ENCODE results near the gene XPO6.

DNA sequence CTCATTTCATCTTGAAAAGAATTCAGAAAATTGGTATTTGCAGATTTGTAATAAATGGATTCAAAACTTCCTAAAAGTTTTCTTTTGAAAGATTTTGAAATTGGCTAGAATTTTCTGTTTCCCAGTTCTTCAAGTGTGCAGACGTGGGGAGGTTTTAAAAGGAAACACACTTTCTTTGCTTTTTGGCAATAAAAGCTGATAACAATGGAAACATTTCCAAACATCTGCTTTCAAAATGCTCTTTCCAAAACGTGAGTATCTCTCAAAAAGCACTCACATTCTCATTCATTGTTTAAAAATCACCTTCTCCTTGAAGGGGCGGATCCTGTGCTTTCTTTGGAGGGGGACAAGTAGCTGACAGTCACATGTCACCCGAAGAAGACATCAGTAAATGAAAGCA is 139.7 kb downstream of the XPO6 start:
- TF ChIP-seq, protein P1, sequence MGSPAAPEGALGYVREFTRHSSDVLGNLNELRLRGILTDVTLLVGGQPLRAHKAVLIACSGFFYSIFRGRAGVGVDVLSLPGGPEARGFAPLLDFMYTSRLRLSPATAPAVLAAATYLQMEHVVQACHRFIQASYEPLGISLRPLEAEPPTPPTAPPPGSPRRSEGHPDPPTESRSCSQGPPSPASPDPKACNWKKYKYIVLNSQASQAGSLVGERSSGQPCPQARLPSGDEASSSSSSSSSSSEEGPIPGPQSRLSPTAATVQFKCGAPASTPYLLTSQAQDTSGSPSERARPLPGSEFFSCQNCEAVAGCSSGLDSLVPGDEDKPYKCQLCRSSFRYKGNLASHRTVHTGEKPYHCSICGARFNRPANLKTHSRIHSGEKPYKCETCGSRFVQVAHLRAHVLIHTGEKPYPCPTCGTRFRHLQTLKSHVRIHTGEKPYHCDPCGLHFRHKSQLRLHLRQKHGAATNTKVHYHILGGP (tag by site-specific recombination; IDR thresholded peaks at IDR 0.05): no peak
- TF ChIP-seq, protein P2, sequence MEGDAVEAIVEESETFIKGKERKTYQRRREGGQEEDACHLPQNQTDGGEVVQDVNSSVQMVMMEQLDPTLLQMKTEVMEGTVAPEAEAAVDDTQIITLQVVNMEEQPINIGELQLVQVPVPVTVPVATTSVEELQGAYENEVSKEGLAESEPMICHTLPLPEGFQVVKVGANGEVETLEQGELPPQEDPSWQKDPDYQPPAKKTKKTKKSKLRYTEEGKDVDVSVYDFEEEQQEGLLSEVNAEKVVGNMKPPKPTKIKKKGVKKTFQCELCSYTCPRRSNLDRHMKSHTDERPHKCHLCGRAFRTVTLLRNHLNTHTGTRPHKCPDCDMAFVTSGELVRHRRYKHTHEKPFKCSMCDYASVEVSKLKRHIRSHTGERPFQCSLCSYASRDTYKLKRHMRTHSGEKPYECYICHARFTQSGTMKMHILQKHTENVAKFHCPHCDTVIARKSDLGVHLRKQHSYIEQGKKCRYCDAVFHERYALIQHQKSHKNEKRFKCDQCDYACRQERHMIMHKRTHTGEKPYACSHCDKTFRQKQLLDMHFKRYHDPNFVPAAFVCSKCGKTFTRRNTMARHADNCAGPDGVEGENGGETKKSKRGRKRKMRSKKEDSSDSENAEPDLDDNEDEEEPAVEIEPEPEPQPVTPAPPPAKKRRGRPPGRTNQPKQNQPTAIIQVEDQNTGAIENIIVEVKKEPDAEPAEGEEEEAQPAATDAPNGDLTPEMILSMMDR (tag by site-specific recombination; IDR thresholded peaks at IDR 0.05): no peak
- no peak for TF ChIP-seq ZNF792 (tag by site-specific recombination; IDR thresholded peaks at IDR 0.05)
- no peak for TF ChIP-seq MZF1 (tag by site-specific recombination; IDR thresholded peaks at IDR 0.05; ENCODE audit: borderline replicate concordance)
- TF ChIP-seq, protein P3, sequence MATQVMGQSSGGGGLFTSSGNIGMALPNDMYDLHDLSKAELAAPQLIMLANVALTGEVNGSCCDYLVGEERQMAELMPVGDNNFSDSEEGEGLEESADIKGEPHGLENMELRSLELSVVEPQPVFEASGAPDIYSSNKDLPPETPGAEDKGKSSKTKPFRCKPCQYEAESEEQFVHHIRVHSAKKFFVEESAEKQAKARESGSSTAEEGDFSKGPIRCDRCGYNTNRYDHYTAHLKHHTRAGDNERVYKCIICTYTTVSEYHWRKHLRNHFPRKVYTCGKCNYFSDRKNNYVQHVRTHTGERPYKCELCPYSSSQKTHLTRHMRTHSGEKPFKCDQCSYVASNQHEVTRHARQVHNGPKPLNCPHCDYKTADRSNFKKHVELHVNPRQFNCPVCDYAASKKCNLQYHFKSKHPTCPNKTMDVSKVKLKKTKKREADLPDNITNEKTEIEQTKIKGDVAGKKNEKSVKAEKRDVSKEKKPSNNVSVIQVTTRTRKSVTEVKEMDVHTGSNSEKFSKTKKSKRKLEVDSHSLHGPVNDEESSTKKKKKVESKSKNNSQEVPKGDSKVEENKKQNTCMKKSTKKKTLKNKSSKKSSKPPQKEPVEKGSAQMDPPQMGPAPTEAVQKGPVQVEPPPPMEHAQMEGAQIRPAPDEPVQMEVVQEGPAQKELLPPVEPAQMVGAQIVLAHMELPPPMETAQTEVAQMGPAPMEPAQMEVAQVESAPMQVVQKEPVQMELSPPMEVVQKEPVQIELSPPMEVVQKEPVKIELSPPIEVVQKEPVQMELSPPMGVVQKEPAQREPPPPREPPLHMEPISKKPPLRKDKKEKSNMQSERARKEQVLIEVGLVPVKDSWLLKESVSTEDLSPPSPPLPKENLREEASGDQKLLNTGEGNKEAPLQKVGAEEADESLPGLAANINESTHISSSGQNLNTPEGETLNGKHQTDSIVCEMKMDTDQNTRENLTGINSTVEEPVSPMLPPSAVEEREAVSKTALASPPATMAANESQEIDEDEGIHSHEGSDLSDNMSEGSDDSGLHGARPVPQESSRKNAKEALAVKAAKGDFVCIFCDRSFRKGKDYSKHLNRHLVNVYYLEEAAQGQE (tag by site-specific recombination; IDR thresholded peaks at IDR 0.05): no peak
- TF ChIP-seq, protein P4, sequence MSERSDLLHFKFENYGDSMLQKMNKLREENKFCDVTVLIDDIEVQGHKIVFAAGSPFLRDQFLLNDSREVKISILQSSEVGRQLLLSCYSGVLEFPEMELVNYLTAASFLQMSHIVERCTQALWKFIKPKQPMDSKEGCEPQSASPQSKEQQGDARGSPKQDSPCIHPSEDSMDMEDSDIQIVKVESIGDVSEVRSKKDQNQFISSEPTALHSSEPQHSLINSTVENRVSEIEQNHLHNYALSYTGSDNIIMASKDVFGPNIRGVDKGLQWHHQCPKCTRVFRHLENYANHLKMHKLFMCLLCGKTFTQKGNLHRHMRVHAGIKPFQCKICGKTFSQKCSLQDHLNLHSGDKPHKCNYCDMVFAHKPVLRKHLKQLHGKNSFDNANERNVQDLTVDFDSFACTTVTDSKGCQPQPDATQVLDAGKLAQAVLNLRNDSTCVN (tag by site-specific recombination; optimal IDR thresholded peaks at IDR 0.05): no peak
- no peak for TF ChIP-seq WT1 (tag by site-specific recombination; IDR thresholded peaks at IDR 0.05)
- no peak for TF ChIP-seq ZNF791 (tag by site-specific recombination; IDR thresholded peaks at IDR 0.05)
- TF ChIP-seq, protein P5, sequence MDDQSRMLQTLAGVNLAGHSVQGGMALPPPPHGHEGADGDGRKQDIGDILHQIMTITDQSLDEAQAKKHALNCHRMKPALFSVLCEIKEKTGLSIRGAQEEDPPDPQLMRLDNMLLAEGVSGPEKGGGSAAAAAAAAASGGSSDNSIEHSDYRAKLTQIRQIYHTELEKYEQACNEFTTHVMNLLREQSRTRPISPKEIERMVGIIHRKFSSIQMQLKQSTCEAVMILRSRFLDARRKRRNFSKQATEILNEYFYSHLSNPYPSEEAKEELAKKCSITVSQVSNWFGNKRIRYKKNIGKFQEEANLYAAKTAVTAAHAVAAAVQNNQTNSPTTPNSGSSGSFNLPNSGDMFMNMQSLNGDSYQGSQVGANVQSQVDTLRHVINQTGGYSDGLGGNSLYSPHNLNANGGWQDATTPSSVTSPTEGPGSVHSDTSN (CRISPR knock-in tag; IDR thresholded peaks at IDR 0.05): no peak

Data from HEK293 (cell line).